ENCODE data around the gene RAPGEF4. TPM values are rescaled to one million over a fixed set of nuclear protein-coding genes. Genes with fewer than 3 reads are reported as not detected.

The RAPGEF4 gene
- polyA plus RNA-seq, 1 experiment: 0.60 TPM

DNA sequence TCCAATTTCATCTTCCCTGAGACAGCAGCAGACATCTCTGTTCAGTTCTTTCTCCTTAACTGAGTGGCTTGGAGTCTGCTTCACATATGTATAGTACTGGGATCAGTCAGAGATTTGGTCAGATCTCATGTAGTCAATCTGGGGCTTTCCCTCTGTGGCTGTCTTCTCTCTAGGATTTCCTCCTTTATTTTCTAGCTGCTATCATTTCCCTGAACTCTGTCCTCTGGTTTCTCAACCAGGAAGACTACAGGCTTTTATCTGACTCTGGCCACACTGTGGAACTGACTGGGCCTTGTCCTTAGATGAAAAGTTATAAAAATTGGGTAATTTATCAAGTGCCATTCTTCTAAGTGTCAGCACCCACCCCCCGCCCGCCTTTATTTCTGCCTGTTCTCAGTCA lies 121.0 kb downstream of the RAPGEF4 start:
- Histone ChIP-seq H3K4me3 (ENCODE audit: low read depth, low read length) (no peak overlapping the region), H3K36me3 (ENCODE audit: control insufficient read depth, insufficient read depth, low read length) (no peaks in the 10 kb centered on the region), H3K27me3 (ENCODE audit: control insufficient read depth, insufficient read depth, low read length) (no peaks in the 10 kb centered on the region)
- ChIA-PET POLR2A (no interaction called here), CTCF (interaction anchor here (1.3 kb wide), 1 partner anchor 51 kb away, joined by 3 read pairs; no protein-coding TSS in a partner anchor)
- no peak for DNase-seq (ENCODE audit: low read depth)
- TF ChIP-seq CTCF (IDR thresholded peaks at IDR 0.05; ENCODE audit: insufficient read depth, low read depth, low read length): no peak

DNA sequence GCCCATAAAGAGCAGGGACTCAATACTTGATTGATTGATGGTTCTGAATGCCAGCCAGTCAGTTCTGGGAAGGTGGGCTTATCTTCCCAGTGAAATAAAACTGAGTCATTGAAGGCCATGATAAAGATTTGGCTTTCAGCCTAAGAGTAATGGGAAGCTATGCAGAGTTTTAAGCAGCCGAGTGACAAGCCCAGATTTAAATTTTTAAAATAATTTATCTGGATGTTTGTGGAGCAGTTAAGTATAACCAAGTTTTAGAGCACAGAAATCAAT lies 122.8 kb downstream of the RAPGEF4 start:
- TF ChIP-seq CTCF (IDR thresholded peaks at IDR 0.05; ENCODE audit: insufficient read depth, low read depth, low read length): no peak
- ChIA-PET POLR2A (no interaction called here), CTCF (interaction anchor here (1.1 kb wide), 1 partner anchor 22 kb away, joined by 3 read pairs; no protein-coding TSS in a partner anchor)
- Histone ChIP-seq H3K36me3 (ENCODE audit: control insufficient read depth, insufficient read depth, low read length) (no peaks in the 10 kb centered on the region), H3K27me3 (ENCODE audit: control insufficient read depth, insufficient read depth, low read length) (no peaks in the 10 kb centered on the region), H3K4me3 (ENCODE audit: low read depth, low read length) (no peak overlapping the region)
- DNase-seq (ENCODE audit: low read depth): no peak

DNA sequence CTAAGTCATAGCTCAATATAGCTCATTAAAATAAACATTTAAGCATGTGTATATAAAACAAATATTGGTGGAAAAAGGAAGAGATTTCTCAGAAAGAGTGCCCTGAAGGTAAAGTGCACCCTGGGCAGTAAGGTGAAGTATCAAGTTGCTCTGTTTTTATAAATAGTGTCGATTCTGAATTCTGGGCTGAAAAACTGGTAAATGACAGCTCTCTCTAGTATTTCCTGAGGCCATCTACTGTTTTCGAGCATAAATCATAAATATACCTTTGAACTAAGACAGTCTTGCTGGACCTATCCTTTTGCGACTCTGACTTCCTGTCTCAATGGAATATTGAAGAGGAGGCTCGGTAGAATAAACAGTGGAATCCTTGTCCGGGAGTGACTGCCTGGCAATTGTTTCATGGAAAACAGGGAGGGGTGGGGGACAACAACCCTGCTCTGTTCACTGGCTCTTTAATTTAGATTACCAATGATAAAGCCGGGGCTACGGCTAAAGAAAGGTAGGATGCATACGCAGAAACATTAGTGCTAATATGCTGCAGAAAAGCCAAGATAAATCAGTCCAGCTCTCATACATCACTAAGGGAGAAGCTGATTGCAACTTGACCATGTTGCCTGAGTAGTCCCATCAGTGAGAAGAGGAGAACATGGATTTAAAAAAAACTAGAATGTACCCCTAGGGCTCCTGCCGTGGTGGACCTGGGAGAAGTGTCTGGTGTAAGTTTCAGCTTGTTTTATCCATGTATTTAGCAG lies 124.1 kb downstream of the RAPGEF4 start:
- no peak overlapping the region for H3K4me3 ChIP-seq (ENCODE audit: low read depth, low read length)
- no peak for DNase-seq (ENCODE audit: low read depth)
- no peaks in the 10 kb centered on the region for H3K27me3 ChIP-seq (ENCODE audit: control insufficient read depth, insufficient read depth, low read length)
- H3K36me3 ChIP-seq (ENCODE audit: control insufficient read depth, insufficient read depth, low read length): no peaks in the 10 kb centered on the region
- TF ChIP-seq CTCF (IDR thresholded peaks at IDR 0.05; ENCODE audit: insufficient read depth, low read depth, low read length): no peak
- ChIA-PET CTCF (interaction anchor here (0.8 to 1.7 kb wide), 2 partner anchors 72 to 168 kb away, joined by 3 to 4 read pairs; no protein-coding TSS in a partner anchor), POLR2A (no interaction called here)

- DNase-seq (ENCODE audit: low read depth): no peak
- Histone ChIP-seq H3K36me3 (ENCODE audit: control insufficient read depth, insufficient read depth, low read length) (no peaks in the 10 kb centered on the region), H3K27me3 (ENCODE audit: control insufficient read depth, insufficient read depth, low read length) (no peaks in the 10 kb centered on the region), H3K4me3 (ENCODE audit: low read depth, low read length) (no peak overlapping the region)
- ChIA-PET CTCF (interaction anchor here (0.8 to 1.7 kb wide), 2 partner anchors 71 to 167 kb away, joined by 3 to 4 read pairs; no protein-coding TSS in a partner anchor), POLR2A (no interaction called here)
- TF ChIP-seq CTCF (IDR thresholded peaks at IDR 0.05; ENCODE audit: insufficient read depth, low read depth, low read length): no peak
Measured at GRCh38 chr2:172860336-172860707, 124.7 kb downstream of the RAPGEF4 start.

GRCh38 chr2:172861098-172861497 lies 125.5 kb downstream of the RAPGEF4 start:
- Histone ChIP-seq H3K36me3 (ENCODE audit: control insufficient read depth, insufficient read depth, low read length) (no peaks in the 10 kb centered on the region), H3K4me3 (ENCODE audit: low read depth, low read length) (no peak overlapping the region), H3K27me3 (ENCODE audit: control insufficient read depth, insufficient read depth, low read length) (no peaks in the 10 kb centered on the region)
- no peak for TF ChIP-seq CTCF (IDR thresholded peaks at IDR 0.05; ENCODE audit: insufficient read depth, low read depth, low read length)
- ChIA-PET POLR2A (no interaction called here), CTCF (no interaction called here)
- no peak for DNase-seq (ENCODE audit: low read depth)
